NCI-H1436 treated with DMSO at 0.1 percent for 48 hours (cell line): ENCODE data around the gene RPH3AL.
"Not testable (repeated sequence)": the region's sequence is repeated elsewhere in the genome, so short reads cannot be mapped to it uniquely, and the experiment has no call there.

ENCODE experiments used
- DNase-seq: peaks from one replicate; lab custom pipeline; 2025; lab: John Stamatoyannopoulos, UW

RPH3AL gene

GRCh38 chr17:224576-224975 lies 128.0 kb downstream of the RPH3AL start:
- DNase-seq: not testable (repeated sequence)

GRCh38 chr17:223723-224471 lies 128.7 kb downstream of the RPH3AL start:
- no peak for DNase-seq

GRCh38 chr17:222172-222571 lies 130.4 kb downstream of the RPH3AL start:
- DNase-seq: no peak

DNA sequence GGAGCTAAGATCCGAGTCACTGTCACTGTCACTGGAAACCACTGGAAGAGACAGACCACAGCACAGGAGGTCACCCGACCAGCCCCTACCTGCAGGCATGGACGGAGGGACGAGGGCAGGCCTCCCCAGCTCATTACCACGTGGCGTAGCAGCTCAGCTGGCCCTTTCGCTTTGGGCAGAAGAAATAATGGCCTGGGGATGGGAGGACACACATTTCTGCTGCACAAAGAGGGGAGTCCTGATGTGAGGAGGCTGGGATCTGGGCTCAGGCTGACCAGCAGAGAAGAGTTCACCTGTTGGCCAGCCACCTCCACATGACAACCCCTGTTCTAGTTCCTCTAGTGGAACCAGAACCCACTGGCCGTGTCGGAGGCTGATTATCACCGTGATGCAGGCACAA lies 132.9 kb downstream of the RPH3AL start:
- no peak for DNase-seq

DNA sequence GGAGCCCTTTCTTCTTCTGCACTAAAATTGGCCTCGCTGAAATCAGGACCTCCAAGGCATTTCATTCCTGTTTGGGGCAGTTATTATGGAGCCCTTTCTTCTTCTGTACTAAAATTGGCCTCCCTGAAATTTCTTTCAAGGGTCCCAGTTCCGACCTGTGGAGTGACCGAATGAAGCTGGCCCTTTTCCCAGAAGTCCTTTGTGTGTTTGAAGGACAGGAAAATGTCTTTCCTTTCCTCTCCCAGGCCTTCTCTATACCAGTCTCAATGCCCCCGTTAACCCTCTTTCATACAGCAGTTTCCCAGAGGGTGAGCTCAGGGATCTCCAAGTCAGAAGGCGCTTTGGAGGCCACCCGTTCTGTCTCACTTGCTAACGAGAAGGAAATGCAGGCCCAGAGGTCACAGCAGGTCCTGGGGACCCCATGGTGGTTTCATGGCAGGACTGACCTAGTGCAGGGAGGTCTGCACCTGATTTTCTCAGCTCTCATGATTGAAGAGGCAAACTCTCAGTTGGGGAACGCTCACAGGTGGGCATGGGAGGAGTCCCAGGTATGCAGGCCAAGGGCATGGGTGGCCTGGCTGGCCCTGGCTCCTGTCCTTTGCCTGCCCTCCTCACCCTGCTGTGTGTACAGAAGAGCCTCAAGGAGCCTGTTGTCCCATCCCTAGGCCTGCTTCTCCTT lies 134.0 kb downstream of the RPH3AL start:
- no peak for DNase-seq

GRCh38 chr17:216625-217024 lies 136.0 kb downstream of the RPH3AL start:
- no peak for DNase-seq

DNA sequence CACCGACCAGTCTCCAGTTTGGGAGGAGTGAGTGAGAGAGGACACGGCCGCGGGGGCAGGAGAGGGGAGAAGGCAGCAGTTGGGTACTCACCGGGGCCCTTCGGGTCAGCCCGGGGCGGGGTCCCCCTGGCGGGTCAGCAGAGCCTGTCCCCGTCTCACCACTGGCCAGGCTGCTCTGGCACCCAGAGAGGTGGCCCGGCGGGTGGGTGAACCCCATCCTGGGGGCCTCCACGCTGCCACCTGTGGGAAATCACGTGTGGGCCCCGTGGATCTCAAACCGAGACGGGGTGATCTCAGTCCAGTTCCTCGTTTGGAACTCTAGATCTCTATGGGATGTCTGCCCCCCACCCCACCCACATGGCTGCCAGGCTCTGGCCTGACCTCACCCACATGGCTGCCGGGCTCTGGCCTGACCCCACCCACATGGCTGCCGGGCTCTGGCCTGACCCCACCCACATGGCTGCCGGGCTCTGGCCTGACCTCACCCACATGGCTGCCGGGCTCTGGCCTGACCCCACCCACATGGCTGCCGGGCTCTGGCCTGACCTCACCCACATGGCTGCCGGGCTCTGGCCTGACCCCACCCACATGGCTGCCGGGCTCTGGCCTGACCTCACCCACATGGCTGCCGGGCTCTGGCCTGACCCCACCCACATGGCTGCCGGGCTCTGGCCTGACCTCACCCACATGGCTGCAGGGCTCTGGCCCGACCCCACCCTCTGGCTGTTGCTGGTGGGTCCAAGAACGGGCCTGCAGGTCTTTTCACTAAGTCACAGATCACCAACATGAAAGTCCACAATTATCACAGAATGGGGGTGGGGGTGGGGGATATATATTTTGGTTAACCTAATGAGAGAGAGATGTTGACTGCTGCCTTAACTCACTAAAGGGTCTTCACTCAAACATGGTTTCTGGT lies 136.8 kb downstream of the RPH3AL start:
- not testable (repeated sequence) for DNase-seq

- DNase-seq: no peak
Measured at GRCh38 chr17:214881-215331, 137.7 kb downstream of the RPH3AL start.

GRCh38 chr17:213286-214105 lies 139.1 kb downstream of the RPH3AL start:
- DNase-seq: no peak

DNA sequence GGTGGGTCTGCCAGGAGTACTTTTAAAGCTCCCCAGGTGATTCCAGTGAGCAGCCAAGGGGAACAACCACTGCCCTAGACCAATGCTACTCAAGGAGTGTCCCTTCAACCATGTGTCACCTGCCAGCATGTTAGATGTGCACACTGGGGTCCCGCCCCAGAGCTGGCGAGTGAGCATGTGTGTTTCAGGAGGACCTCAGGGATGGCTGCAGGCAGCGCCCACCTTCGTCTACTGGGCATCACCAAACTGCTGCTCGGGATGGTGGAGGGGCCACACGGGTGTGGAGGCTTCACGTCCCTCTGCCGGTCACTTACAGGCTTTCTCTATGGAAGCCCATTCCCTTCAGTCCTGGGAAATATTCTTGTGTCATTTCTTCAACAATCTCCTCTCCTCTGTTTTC lies 142.2 kb downstream of the RPH3AL start:
- DNase-seq: no peak

GRCh38 chr17:208429-208828 lies 144.2 kb downstream of the RPH3AL start:
- DNase-seq: no peak

- no peak for DNase-seq
Measured at GRCh38 chr17:207775-208174, 144.8 kb downstream of the RPH3AL start.

- DNase-seq: no peak
Measured at GRCh38 chr17:206941-207560, 145.6 kb downstream of the RPH3AL start.

GRCh38 chr17:206484-206883 lies 146.1 kb downstream of the RPH3AL start:
- not testable (repeated sequence) for DNase-seq

- DNase-seq: no peak
Measured at GRCh38 chr17:205817-206216, 146.8 kb downstream of the RPH3AL start.

DNA sequence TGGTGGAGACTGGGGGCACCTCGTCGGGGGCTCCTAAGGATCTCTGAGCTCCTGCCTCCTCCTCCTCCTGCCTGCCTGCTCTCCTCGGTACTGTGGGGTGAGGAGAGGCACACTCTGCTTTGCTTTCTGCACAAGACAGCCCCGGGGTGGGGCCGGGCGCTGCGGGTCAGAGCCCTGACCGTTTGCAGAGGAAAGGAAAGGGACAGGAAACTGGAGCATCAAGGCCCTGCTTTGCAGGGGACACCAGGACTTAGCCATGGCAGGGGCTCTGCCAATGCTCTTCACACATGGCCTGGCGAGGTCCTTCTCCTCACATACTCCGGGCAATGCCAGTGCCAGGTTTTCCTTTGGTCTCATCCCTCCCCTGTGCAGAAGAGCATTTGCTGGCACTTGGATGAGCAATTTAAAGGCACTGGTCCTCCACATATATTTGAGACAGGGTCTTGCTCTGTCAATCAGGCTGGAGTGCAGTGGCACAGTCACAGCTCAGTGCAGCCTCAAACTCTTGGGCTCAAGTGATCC lies 147.4 kb downstream of the RPH3AL start:
- no peak for DNase-seq

- no peak for DNase-seq
Measured at GRCh38 chr17:204427-205147, 148.0 kb downstream of the RPH3AL start.

GRCh38 chr17:202501-202951 lies 150.1 kb downstream of the RPH3AL start:
- DNase-seq: no peak

GRCh38 chr17:201736-202135 lies 150.9 kb downstream of the RPH3AL start:
- DNase-seq: not testable (repeated sequence)

DNA sequence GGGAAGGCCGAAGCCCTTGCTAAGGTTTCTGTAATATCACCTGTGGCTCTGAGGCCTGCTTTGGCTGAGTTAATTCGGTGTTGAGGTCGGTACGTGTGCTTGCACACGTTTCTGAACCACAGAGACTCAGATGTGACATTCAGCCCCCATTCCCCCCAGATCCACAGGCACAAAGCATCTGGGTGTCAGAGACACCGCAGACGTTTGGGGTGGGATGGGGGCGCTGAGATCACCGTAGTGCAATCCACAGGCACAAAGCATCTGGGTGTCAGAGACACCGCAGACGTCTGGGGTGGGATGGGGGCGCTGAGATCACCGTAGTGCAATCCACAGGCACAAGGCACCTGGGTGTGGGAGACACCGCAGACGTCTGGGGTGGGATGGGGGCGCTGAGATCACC lies 151.3 kb downstream of the RPH3AL start:
- DNase-seq: not testable (repeated sequence)
